ENCODE results near the gene FAM3A. TPM values are rescaled to one million over a fixed set of nuclear protein-coding genes. Genes with fewer than 3 reads are reported as not detected.

FAM3A gene
- total and polyA plus RNA-seq, 10 donors: 29.1 to 54.5 (median 35.0) TPM

DNA sequence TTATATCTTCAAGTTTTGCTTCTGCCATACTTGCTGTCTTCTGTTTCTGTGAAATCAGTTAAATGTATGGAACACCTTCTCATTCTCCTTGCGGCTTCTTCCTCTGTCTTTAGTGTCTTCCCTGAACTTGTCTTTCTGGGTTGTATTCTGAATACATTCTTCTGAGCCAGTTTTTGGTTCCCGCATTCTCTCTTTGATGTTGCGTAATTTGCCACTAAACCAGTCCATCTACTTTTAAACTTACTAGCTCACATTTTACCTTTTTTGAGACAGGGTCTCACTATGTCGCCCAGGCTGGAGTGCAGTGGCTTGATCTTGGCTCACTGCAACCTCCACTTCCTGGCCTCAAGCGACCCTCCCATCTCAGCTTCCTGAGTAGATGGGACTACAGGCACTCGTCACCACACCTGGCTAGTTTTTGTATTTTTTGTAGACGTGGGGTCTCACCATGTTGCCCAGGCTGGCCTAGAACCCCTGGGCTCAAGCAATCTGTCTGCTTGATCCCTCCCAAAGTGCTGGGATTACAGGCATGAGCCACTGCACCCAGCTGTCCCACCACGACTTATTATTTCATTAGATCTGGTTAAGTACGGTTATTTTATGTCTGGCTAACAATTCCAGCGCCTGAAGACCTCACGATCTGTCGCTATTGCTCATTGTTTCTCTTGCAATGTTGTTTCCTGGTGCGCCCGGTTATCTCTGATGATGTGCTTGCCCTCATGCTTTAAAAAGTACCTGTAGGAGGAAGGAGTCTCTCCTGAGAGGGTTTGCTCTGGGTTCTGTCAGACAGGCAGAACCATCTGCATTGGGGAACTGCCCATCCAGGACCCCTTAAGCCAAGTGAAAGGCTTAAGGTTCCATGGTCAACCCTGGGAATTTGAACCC lies 9.8 kb upstream of the FAM3A start:
- Histone ChIP-seq H3K36me3 (peaks cover 0 to 7% (median 0%) of the 10 kb centered on the region in 6 donors), H3K27ac (no peak overlapping the region), H3K27me3 (replicated peaks in 1 of 7) (no peaks in the 10 kb centered on the region), H3K9me3 (no peaks in the 10 kb centered on the region), H3K4me3 (no peak overlapping the region), H3K4me1 (peaks cover 0 to 11% (median 10%) of the 10 kb centered on the region in 6 donors)
- TF ChIP-seq POLR2AphosphoS5 (IDR thresholded peaks at IDR 0.05) (no peak), CTCF (IDR thresholded peaks at IDR 0.05 in 8 of 11, conservative IDR thresholded peaks at IDR 0.05 in 3 of 11) (no peak), POLR2A (IDR thresholded peaks at IDR 0.05) (no peak)
- intact Hi-C loops (cut with DNase I; ENCODE audit: low total_unique reads): no loop called here
- no peak for DNase-seq
- 72 to 81% (median 77%) methylated on average over 14 of the region's 14 CpGs for WGBS, 5 donors

- Histone ChIP-seq H3K27ac (no peak overlapping the region), H3K27me3 (replicated peaks in 1 of 7) (no peaks in the 10 kb centered on the region), H3K9me3 (no peaks in the 10 kb centered on the region), H3K36me3 (no peaks in the 10 kb centered on the region), H3K4me3 (no peak overlapping the region), H3K4me1 (peaks cover 0 to 22% (median 10%) of the 10 kb centered on the region in 6 donors)
- intact Hi-C loops (cut with DNase I; ENCODE audit: low total_unique reads): no loop called here
- TF ChIP-seq POLR2AphosphoS5 (IDR thresholded peaks at IDR 0.05): no peak
- TF ChIP-seq POLR2A (IDR thresholded peaks at IDR 0.05): no peak
- TF ChIP-seq CTCF (IDR thresholded peaks at IDR 0.05 in 8 of 11, conservative IDR thresholded peaks at IDR 0.05 in 3 of 11): no peak
- no peak for DNase-seq
- WGBS, 5 donors: 90 to 100% (median 95%) methylated on average over 3 to 8 of the region's 8 CpGs
Measured at GRCh38 chrX:154519389-154519788, 3.4 kb upstream of the FAM3A start.

DNA sequence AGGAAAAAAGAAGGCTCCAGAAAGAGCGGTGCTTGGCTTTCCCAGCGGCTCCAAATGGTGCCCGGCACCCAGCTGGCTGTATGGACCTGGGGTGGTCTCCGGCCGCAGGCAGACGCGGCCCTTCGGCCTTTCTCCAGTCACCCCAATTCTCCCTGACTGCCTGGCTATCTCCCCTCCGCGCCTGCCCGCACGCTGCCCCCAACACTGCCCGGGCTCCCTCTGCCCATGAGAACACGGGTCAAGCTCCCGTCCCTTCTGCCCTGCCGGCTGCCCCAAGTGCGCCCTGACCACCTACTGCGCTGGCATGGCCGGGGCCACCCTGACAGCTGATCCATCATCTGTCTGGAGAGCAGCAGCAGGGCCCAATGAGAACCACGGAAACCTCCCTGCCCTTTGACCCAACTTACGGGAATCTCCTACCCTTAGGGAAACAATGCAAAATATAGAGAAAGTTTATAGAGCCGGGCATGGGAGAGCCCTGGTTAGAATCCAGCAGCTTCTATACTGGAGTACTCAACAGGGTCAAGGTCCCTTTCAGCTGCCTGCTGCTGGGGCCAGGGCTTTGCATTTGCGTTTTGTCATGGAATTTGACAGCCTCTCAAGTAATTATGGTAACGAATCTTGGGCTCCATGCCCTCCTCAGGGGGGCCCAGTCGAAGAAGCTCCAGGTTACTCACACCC lies 1.2 kb upstream of the FAM3A start:
- Histone ChIP-seq H3K4me1 (peaks cover 0 to 22% (median 10%) of the 10 kb centered on the region in 6 donors), H3K36me3 (no peaks in the 10 kb centered on the region), H3K27ac (peak overlapping the region in 7 of 8 donors; percentile 84 to 93 (median 90)), H3K4me3 (peak overlapping the region in 3 of 8 donors; percentile 54 to 82 (median 69)), H3K27me3 (replicated peaks in 1 of 7) (no peaks in the 10 kb centered on the region), H3K9me3 (no peaks in the 10 kb centered on the region)
- TF ChIP-seq CTCF (IDR thresholded peaks at IDR 0.05 in 8 of 11, conservative IDR thresholded peaks at IDR 0.05 in 3 of 11): no peak
- no peak for TF ChIP-seq POLR2A (IDR thresholded peaks at IDR 0.05)
- peak in 1 of 3 donors; percentile 31 for TF ChIP-seq POLR2AphosphoS5 (IDR thresholded peaks at IDR 0.05)
- 70 to 80% (median 75%) methylated on average over 19 to 25 of the region's 25 CpGs for WGBS, 5 donors
- intact Hi-C loops (cut with DNase I; ENCODE audit: low total_unique reads): no loop called here
- DNase-seq: peak; percentile 82

DNA sequence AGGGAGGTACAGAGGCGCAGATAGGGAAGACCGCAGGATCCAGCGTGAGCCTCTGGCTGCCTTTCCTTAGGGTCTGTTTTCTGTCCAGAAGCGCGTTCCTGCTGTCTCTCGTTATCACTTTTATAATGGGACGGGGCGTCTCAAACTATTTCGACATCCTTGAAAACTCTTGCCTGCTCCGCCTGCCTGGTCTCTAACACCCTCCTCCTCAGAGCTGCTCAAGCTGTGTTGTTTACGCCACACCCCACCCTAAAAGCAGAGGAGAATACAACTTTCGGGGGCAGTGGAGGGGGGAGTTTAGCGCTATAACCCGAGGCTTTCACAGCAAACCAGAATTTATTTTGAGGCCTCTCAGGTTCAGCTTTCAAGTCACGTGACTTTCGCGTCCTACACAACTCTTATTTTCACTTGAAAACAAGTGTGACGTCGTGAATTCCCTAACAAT lies 646 bp upstream of the FAM3A start:
- no peaks in the 10 kb centered on the region for H3K27me3 ChIP-seq (replicated peaks in 1 of 7)
- H3K4me1 ChIP-seq: peaks cover 0 to 24% (median 12%) of the 10 kb centered on the region in 6 donors
- TF ChIP-seq CTCF (IDR thresholded peaks at IDR 0.05 in 8 of 11, conservative IDR thresholded peaks at IDR 0.05 in 3 of 11): no peak
- H3K27ac ChIP-seq: peak overlapping the region; percentile 72 to 93 (median 90)
- intact Hi-C loops (cut with DNase I; ENCODE audit: low total_unique reads): no loop called here
- H3K4me3 ChIP-seq: peak overlapping the region; percentile 1 to 82 (median 54)
- H3K9me3 ChIP-seq: no peaks in the 10 kb centered on the region
- no peaks in the 10 kb centered on the region for H3K36me3 ChIP-seq
- no peak for DNase-seq
- WGBS, 5 donors: 10 to 50% (median 17%) methylated on average over 17 to 19 of the region's 19 CpGs

Measured in spleen (tissue), 11 donors.